HG02852 (cell line): ENCODE results near the gene MRPS26.
"Not testable (repeated sequence)": the region's sequence is repeated elsewhere in the genome, so short reads cannot be mapped to it uniquely, and the experiment has no call there.

ENCODE experiments used
- ATAC-seq: cut with Tn5 transposase; IDR thresholded peaks from one replicate; pipeline ENCODE4 v1.9.1; 2021; ENCODE audit warnings: mild to moderate bottlenecking, moderate library complexity; ENCODE audit not compliant: unreplicated experiment

MRPS26 gene

DNA sequence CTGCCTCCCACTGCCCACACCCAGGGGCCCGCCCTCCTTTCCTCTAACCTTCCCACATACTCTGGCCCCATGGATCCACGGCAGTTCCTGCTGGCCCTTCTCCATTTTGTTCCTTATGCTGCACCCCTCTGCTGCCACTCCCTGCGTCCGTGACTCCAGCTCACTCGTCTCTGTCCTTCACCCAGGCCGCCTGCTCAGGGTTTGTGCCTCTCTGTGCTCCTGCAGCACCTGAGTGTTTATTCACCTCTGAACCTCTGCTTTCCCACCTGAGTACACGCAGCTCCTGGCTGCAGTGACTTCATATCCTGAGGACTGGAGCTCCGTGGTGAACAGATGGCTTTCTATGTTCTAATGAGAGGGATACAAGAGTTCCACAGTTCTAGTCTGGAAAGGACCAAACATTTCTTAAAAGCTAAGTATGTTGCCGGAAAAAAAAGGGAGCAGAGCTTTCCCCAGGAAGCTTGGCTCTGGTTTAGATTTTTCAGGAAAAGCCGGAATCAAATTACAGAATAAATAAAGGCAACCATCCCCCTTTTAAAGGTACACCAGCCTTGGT is 3.9 kb upstream of the MRPS26 start:
- ATAC-seq = no peak

DNA sequence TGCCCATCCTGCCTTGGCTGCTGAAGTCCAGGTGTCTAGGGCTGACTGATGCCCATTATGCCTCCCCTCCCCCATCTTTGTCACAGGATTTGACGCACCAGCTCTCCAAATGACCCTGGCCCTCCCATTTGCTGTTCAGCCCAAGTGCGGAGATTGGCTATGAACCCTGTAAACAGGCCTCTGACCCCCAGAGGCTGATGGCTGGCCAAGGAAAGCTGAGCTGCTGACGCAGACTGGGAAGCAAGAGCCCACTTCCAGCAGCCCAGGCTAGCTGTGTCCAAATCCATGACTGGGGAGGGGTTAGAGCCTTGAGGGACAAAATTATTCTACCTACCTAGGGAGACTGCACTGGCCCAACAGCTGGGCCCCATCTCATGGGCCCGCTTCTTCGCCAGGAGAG is 3.2 kb upstream of the MRPS26 start:
- no peak for ATAC-seq

DNA sequence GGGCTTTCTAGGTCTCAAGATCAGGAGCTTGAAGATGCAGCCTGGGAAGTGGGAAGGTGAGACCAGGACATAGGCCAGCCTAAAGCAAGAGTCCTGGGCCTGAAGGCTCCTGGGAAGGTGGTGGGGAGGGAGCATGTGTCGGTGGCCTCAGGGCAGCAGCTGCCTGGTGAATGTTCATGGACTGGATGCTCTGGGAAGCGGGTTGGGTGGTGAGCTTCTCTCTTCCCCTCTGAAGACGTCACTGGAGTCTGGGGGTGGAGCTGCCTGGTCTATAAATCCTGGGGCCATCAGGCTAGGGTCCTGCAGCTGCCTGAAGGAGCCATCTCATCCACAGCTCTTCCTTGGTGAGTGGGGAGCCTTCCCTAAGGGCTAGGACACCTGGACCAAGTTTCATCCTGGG is 2.5 kb upstream of the MRPS26 start, which contains the start of gene GNRH2:
Gene GNRH2 (plus strand): TSS at position 301 of the 400 bp plus-strand sequence. CDS start 793 bp downstream, outside the sequence.
- ATAC-seq = no peak

DNA sequence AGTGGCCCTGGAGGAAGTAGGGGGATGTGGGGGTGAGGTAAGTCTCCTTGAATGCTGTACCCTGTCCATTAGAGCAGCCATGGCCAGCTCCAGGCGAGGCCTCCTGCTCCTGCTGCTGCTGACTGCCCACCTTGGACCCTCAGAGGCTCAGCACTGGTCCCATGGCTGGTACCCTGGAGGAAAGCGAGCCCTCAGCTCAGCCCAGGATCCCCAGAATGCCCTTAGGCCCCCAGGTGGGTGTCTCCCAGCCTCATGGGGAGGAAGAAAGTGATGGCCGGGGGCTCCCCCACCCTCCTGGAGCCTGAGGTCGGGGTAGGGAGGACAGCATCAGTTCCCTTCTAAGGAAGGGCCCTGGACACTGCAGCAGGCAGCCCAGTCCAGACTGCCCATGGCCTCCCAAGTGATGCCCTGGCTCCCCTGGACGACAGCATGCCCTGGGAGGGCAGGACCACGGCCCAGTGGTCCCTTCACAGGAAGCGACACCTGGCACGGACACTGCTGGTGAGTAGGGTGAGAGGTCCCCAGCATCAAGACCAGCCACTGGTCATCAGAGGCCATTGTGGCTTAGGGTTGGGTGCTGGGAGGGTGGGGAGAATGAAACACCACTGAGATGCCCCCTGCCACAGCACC is 1.4 kb upstream of the MRPS26 start:
- no peak for ATAC-seq

DNA sequence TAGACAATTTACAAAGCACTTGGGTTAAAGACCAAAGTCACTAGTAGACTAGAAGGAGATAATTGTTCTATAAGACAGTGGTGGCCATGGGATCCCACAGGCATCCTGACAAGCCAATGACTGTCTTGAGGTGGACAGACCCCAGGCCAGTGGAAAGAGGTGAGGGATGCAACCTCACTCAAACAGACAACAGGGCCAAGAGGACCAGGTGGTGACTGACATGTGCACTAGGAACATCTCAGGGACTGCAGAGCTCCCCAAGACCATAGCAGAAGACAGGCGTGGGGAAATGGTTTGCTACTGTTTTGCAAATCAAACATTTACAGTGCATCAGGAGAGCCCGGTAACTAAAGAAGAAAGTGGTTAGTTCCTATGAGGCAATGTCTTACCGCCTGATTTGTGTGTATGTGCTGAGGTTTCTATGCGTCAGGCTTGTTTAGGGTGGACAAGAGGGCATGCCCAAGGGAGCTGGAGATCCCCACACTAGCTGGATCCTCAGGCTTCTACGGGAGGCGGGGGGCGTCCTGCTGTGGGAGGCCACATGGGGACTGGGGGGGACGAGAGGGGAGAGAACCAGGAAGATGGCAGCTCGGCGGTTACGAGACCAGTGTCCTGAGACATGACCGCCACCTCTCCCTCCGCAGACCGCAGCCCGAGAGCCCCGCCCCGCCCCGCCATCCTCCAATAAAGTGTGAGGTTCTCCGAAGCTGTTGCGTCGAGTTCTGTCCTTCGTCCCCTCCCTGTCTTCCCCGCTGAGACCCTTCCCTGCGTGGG is 623 bp upstream of the MRPS26 start:
- peak; percentile 53 for ATAC-seq

DNA sequence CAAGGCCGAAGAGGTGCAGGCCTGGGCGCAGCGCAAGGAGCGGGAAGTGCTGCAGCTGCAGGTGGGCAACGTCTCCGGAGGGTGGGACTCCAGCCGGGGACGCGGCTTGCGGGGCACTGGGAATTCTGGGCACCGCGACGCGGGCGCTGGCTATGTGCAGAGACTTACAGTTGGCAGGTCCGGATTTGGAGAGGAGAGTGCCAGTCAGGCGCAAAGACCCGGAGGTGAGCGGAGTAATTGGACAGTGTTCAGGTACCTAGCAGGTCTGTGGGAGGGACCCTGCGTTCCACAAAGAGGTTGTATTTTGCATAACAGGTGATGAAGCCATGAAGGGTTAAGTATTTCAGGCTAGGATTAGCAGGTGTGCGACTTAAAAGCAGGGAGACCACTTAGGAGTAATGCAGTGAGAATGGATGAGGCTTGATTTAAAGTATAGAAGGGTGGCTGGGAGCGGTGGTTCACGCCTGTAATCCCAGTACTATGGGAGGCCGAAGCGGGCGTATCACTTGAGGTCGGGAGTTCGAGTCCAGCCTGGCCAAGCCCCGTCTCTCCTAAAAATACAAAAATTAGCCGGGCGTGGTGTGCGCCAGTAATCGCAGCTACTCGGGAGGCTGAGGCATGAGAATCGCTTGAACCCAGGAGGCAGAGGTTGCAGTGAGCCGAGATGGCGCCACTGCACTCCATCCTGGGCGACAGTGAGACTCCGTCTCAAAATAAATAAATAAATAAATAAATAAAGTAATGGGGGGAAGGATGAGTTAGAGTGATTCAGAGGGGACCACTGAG is 1.0 kb downstream of the MRPS26 start:
- no peak for ATAC-seq

DNA sequence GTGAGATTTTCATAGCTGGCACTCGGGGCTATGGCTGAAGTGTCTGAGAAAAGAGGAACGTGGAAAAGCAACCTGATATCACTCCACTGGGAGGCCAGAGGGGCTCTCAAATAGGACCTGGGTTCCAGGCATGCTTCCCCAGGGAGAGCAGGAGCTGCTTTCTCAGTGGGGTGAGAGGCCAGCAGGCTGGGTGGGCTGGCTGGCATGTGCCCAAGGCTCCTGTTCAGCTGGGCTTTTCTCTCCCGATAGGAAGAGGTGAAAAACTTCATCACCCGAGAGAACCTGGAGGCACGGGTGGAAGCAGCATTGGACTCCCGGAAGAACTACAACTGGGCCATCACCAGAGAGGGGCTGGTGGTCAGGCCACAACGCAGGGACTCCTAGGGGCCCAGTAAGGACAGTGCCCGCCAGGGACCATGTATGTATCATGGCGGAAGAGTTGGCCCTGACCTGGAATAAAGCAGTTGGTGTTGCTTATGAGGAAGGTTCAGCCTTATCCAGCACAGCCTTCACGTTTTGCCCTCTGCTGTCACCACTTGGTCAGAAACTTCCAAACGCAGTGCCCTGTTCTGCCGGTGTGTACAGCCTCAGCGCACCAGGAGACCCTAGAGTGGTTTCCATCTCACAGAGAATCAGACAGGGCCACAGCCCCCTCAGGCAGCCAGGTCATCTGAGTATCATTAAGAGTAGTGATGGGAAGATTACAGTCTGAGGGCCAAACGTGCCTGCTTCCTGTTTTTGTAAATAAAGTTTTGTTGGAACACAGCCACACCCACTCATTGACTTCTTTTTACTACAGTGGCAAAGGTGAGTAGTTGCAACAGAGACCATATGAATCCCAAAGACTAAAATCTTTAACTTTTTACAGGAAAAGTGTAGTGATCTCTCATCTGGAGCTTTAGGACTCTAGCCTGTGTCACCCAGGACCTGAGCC is 1.9 kb downstream of the MRPS26 start:
- no peak for ATAC-seq

DNA sequence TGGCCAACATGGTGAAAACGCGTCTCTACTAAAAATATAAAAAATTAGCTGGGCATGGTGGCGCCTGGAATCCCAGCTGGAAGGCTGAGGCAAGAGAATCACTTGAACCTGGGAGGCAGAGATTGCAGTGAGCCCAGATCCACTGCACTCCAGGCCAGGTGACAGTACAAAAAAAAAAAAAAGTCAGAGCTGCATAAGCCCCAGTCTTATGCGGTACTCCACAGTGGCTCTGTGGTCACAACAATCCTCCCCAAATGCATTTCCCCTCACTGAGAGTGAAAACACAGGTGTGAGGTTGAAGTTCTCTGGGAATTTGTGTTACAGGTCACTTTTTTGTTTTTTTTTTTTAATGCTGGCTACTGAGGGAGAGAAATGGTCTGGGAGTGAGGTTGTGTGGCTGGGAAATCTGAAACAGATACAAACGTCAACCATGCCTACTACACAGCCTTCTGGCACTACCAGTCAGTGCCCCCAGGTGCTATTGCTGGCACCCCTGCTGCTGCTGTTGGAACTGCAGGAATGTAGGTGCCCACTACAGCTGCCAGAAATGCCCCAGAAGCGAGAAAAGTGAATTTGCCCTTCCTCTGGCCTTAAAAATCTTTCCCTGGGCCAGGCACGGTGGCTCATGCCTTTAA is 5.7 kb downstream of the MRPS26 start:
- ATAC-seq = no peak

DNA sequence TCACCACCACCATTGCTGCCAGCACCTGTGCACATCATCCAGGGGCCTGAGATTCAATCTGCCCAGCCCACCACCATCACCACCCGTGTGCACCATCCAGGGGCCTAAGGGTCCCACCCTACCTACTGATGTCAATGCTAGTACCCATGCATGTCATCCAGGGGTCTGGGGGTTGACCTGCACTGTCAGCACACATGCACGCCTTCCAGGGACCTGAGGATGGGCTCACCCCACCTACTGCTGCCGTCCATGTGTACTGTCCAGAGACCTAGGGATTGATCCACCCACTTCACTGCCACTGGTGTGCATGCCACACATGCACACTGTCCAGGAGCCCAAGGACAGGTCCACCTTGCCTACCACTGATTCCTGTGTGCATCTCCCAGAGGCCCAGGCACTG is 13.6 kb downstream of the MRPS26 start:
- no peak for ATAC-seq

DNA sequence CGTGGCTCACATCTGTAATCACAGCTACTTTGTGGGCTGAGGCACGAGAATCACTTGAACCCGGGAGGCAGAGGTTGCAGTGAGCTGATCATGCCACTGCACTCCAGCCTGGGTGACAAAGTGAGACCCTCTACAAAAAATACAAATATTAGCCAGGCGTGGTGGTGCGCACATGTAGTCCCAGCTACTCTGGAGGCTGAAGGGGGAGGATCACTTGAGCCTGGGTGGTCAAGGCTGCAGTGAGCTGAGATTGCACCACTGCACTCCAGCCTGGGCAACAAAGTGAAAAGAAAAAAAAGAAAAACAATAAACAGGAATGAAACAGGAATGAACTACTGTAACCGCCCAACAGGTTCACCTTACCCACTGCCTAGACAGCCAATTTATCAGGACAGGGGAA is 18.3 kb downstream of the MRPS26 start:
- ATAC-seq = not testable (repeated sequence)

DNA sequence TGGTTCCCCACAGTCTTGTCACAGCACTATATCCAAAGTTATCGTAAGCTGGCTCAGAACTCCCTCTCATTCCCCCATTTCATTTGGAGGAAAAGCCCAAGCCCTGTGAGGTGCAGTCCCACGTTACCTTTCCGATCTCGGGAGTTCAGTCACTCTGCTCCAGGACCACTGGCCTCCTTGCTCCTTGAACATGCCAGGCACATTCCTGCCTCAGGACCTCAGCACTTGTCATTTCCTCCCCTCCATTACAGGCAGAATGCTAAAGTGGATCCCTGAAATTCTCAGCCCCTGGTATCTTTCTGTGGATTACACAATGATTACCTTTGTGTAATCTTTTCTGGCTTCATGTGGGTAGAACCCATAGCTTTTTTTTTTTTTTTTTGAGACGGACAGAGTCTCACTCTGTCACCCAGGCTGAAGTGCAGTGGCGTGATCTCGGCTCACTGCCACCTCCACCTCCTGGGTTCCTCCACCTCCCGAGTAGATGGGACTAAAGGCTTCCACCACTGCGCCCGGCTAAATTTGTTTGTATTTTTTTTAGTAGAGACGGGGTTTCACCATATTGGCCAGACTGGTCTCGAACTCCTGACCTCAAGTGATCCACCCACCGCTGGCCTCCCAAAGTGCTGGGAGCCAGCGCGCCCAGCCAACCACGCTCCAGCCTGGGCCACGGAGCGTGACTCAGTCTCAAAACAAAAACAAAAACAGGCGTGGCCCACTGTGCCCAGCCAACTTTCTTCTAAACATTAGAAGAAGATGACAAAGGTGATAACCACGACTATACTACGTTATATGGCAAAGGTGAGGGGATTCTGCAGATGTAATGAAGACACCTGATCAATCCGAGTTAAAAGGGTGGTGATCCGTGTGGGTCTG is 21.5 kb downstream of the MRPS26 start:
- no peak for ATAC-seq

DNA sequence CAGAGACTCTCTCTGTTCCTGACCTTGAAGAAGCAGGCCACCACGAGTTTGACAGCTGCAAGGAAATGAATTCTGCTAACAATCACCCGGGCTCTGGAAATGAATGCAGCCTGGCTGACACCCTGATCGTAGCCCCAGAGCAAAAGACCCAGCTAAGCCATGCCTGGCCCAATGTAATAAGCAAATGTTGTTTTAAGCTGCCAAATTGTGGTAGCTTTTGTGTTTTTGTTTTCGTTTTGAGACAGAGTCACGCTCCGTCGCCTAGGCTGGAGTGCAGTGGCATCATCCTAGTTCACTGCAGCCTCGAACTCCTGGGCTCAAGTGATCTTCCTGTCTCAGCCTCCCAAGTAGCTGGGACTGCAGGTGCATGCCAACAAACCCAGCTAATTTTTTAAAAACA is 22.2 kb downstream of the MRPS26 start:
- ATAC-seq = no peak

DNA sequence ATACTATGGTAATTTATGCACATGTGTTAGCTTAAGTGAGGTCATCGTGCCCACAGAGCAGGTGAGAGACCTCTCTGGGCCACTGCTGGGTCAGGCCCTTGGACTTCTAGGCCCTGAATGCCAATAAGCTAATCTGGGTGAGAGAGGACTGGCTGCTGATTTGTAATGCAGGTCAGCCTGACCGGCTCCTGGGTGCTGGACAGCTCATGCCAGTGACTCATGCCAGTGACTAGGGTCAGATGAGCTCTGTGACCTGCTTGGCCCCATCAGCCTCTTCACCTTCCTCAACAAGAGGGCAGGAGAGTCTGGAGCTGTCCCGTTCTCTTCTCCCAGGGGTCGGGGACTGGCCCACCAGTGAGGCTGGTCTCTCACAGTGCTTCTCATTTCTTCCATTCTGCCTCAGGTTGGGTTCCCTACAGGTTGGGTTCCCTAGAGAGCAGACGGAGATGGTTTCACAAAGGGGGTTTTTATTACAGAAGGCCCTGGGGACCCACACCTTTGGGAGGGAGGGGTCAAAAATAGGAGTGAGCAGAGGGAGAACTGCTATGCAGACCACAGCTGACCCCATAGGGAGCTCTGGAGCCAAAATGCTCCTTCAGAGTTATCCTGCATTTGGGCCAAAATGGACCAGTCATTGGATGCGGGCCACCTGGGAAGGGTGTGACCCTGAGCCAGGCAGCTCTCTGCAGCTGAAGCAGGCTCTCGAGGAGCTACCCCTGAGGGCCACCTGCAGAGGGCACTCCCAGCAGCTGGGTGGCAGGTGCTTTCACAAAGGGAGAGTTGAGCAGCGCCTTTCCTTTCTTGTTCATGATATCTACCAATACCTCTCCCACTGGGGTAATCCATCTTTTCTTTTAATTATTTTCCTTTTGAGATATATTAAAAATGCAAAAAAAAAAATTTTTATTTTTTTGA is 23.4 kb downstream of the MRPS26 start:
- ATAC-seq = no peak

DNA sequence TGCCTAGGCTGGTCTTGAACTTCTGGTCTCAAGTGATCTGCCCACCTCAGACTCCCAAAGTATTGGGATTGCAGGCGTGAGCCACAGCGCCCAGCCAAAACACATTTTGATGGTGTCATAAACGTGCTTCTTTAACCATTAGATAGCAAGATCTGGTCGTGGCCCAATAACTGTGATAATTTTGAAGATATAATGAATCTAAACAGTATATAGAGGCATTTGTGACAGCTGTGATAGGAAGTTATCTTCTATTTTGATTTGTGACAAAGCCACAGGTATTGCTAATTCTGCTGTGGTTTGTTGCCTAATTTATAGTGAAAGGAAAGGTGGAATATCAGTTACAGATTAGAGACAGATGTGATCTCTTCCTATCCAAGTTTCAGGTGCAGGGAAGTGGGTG is 24.9 kb downstream of the MRPS26 start:
- no peak for ATAC-seq

DNA sequence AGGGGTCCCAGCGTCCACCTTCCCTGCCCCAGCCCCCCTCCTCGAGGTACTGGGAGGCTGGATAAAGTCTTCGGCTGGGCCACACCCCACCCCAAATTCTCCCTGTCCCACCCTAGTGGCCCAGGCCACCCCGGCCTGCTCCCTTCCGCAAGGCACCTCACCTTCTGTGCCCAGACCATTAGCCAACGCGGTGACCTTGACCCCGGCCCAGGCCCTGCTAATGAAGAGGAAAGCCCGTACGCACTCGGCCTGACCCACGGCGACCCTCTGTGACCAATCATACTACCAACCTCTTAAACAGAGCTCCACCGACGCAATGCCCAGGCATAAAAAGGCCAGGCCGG is 25.4 kb downstream of the MRPS26 start:
- ATAC-seq = no peak

DNA sequence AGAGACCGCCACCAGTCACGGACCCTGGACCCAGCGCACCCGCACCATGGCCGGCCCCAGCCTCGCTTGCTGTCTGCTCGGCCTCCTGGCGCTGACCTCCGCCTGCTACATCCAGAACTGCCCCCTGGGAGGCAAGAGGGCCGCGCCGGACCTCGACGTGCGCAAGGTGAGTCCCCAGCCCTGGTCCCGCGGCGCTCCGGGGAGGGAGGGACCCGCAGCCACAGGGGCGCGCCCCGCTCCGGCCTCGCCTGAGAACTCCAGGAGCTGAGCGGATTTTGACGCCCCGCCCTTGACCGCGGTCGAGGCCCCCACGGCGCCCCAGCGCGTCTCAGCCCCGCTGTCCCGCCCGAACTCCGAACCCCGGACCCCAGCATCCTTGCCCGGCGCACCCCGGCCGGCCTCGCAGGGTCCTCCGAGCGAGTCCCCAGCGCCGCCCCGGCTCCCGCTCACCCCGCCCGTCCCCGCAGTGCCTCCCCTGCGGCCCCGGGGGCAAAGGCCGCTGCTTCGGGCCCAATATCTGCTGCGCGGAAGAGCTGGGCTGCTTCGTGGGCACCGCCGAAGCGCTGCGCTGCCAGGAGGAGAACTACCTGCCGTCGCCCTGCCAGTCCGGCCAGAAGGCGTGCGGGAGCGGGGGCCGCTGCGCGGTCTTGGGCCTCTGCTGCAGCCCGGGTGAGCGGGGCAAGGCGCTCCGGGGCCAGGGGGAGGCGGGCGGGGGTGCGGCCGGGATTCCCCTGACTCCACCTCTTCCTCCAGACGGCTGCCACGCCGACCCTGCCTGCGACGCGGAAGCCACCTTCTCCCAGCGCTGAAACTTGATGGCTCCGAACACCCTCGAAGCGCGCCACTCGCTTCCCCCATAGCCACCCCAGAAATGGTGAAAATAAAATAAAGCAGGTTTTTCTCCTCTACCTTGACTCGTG is 26.0 kb downstream of the MRPS26 start, which contains the start of gene OXT:
Gene OXT (plus strand): TSS at position 11 of the 920 bp plus-strand sequence. CDS start 36 bp downstream, at position 47.
- no peak for ATAC-seq
